NCI-H1105 (cell line): Measurements from ENCODE around the gene SLC25A31.

Source experiments
- DNase-seq: peaks from one replicate; lab custom pipeline; 2025; lab: John Stamatoyannopoulos, UW

The SLC25A31 gene

GRCh38 chr4:127730142-127730913 lies at the start of gene SLC25A31:
TSS of gene SLC25A31 (plus strand) at chr4:127730400. CDS start at chr4:127730546, 146 bp downstream.
- no peak for DNase-seq

- no peak for DNase-seq
Observed at GRCh38 chr4:127685292-127685691, 44.9 kb upstream of the SLC25A31 start.

DNA sequence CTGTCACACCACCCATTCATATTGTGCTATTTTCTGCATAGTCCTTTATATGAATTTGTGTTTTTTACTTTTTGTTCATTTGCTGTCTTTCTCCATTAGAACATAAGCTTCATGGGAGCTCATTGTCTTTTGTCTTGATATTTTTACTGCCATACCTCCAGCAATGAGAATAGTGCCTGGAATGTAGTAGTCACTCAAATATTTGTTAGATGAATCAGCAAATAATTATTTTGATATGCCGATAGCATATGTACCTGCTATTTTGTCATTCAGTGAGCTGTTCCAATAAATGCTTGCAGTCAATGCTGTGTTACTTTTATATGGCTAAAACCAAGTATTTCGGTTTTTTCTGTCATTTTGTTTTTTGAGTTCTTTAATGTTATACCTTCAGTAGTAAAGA lies 43.5 kb upstream of the SLC25A31 start:
- no peak for DNase-seq

- DNase-seq: no peak
Observed at GRCh38 chr4:127687580-127687979, 42.6 kb upstream of the SLC25A31 start.

DNA sequence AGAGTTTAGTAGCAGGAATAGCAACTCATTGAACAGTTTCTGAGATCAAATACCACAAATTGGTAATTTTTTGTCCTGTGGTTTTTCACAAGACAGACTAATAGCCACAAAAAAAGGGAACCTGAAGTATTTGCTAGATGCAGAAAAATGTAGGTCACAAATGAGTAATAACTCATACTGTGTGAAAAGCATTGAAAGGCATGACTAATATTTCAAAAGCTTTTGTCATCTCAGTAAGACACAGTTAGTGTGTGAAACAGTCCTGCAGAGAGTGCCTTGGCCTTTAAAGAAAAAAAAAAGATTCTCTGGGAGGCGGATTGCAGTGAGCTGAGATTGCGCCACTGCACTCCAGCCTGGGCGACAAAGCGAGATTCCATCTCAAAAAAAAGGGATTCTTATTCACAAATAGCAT lies 31.4 kb upstream of the SLC25A31 start:
- DNase-seq: no peak

- peak; percentile 83 for DNase-seq
Observed at GRCh38 chr4:127708985-127709384, 21.2 kb upstream of the SLC25A31 start.

- no peak for DNase-seq
Observed at GRCh38 chr4:127709456-127709855, 20.7 kb upstream of the SLC25A31 start.

GRCh38 chr4:127731406-127731805 lies 1.2 kb downstream of the SLC25A31 start:
- DNase-seq: no peak

DNA sequence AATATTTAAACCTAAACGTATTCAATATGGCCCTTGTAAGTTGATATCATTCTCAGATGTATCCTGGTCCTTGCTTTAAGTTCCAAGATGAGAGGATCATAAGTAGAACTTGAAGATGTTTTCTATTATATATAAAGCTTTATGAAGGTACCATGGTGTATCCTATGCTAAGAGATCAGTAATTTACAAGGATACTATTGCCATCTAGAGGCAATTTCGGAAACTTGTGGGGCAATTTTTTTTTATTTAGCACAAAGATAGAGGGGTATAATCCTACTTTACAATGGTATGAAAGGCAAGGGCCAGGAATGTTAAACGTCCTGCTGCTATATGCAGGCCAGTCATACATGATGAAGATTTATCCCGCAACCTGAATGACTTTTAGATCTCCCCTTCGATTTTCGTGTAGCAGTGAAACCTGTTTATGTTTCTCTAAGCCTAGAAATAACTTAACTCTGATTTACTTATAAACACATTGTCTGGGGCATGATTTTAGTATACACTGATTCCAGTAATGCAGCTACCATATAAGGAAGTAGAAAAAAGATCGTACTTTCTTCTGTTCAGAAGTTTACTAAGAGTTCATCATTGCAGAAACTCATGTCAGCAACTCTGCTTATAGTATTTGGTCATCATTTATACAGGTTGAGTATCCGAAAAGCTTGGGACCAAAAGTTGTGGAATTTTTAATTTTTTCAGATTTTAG lies 2.6 kb downstream of the SLC25A31 start:
- peak; percentile 1 for DNase-seq

DNA sequence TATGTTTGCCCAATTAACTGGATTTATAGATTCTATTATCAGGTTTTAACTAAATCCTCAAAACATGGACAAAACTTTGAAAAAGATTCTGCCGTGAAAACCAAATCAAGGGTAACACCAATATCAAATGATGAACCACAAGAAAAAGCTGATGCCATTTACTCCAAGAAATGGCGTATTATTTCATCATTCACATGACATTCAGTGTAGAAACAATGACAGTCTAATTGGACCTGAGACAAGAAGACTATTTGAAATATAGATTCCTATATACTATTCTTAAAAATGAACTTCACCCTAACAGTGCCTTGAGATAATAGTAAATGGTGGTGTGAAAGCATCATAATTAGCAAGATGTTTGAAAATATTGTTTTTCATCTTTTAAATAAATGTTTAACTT lies 4.8 kb downstream of the SLC25A31 start:
- DNase-seq: no peak

GRCh38 chr4:127737295-127737694 lies 7.1 kb downstream of the SLC25A31 start:
- DNase-seq: no peak

- no peak for DNase-seq
Observed at GRCh38 chr4:127741247-127741646, 11.0 kb downstream of the SLC25A31 start.

DNA sequence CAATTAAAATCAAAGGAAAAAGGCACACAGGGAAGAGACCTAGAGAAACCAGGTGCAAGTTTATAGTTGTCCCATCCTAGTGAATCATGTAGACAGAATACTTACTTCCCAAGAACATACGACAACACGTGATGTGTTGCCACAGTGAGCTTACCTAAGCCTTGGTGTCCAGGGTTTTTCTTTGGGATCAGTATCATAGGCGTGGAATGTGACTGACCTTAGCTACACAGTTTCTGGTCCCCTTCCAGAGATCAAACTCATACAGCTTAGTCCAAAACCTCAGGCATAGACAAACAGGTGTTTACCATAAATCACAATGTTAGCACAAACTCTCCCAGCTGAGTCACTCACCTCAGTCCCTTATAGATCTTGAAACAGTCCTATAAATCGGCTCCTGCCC lies 17.7 kb downstream of the SLC25A31 start:
- DNase-seq: no peak

- DNase-seq: no peak
Observed at GRCh38 chr4:127748957-127749356, 18.8 kb downstream of the SLC25A31 start.

- no peak for DNase-seq
Observed at GRCh38 chr4:127756906-127757305, 26.7 kb downstream of the SLC25A31 start.

GRCh38 chr4:127759228-127759820 lies 29.1 kb downstream of the SLC25A31 start:
- DNase-seq: no peak

DNA sequence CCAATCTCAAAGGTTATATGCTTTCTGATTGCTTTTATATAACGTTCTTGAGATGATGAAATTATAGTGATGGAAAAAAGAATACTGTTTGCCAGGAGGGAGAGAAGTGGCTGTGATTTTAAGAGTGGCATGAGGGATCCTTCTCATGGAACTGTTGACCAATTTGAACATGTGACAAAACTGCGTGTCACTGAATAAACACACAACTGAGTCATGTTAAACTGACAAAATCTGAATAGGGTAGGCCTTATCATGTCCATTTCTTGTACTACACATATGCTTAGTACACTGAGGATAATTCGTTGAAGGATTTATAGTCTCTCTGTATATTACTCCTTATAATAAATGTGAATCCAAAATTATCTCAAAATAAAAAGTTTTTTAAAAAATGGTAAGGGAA lies 29.7 kb downstream of the SLC25A31 start:
- DNase-seq: no peak

GRCh38 chr4:127771535-127772275 lies 41.5 kb downstream of the SLC25A31 start:
- DNase-seq: no peak

- no peak for DNase-seq
Observed at GRCh38 chr4:127772769-127773671, 42.8 kb downstream of the SLC25A31 start.

DNA sequence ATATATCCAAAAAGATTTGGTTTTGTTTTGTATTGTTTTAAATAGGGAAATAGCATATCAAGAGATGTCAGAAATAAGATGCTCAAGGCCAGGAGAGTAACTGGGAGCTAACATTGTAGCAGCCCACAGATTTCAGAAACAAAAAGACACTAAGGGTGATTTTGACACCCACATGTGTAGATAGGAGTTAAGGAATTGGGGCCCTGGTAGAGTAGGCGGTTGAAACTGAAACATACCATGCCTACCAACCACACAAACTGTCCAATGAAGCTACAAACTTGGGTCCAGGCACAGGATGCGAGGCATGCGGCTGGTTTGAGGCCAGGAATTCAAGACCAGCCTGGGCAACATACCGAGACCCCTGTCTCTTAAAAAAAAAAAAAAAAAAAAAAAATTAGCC lies 45.6 kb downstream of the SLC25A31 start:
- DNase-seq: no peak

GRCh38 chr4:127776620-127777019 lies 46.4 kb downstream of the SLC25A31 start:
- no peak for DNase-seq
